GM10266 (cell line): ENCODE data around the gene TMEM147.

Source experiments
- DNase-seq: peaks from one replicate; pipeline ENCODE4 v3.0.0; 2012; ENCODE audit errors: extremely low spot score
- CTCF ChIP-seq: IDR thresholded peaks from 2 replicates; pipeline ENCODE4 v1.5.1; 2012; ENCODE audit warnings: mild to moderate bottlenecking, low read depth; ENCODE audit not compliant: control insufficient read depth, insufficient read depth; ENCODE audit errors: missing control alignments

The TMEM147 gene

GRCh38 chr19:35545001-35545854, at the start of gene TMEM147:
Gene TMEM147, plus strand, starts transcription at chr19:35545626. Its CDS starts 114 bp downstream, at chr19:35545740.
- no peak for TF ChIP-seq CTCF
- DNase-seq: peak; percentile 98

- DNase-seq: no peak
- no peak for TF ChIP-seq CTCF
These were observed 48.0 kb upstream of the TMEM147 start for GRCh38 chr19:35497406-35497805.

GRCh38 chr19:35498220-35498619, 47.2 kb upstream of the TMEM147 start:
- no peak for DNase-seq
- no peak for TF ChIP-seq CTCF

GRCh38 chr19:35498984-35499527, 46.4 kb upstream of the TMEM147 start:
- no peak for DNase-seq
- no peak for TF ChIP-seq CTCF

GRCh38 chr19:35500611-35501010, 44.8 kb upstream of the TMEM147 start:
- DNase-seq: no peak
- no peak for TF ChIP-seq CTCF

- no peak for DNase-seq
- no peak for TF ChIP-seq CTCF
These were observed 43.7 kb upstream of the TMEM147 start for GRCh38 chr19:35501684-35502083.

GRCh38 chr19:35502751-35503150, 42.7 kb upstream of the TMEM147 start:
- TF ChIP-seq CTCF: no peak
- no peak for DNase-seq
